ENCODE data around the gene MICALL1. TPM values are rescaled to one million over a fixed set of nuclear protein-coding genes. Genes with fewer than 3 reads are reported as not detected.

The MICALL1 gene
- total RNA-seq, 1 experiment from 2014 or later = 47.2 TPM

DNA sequence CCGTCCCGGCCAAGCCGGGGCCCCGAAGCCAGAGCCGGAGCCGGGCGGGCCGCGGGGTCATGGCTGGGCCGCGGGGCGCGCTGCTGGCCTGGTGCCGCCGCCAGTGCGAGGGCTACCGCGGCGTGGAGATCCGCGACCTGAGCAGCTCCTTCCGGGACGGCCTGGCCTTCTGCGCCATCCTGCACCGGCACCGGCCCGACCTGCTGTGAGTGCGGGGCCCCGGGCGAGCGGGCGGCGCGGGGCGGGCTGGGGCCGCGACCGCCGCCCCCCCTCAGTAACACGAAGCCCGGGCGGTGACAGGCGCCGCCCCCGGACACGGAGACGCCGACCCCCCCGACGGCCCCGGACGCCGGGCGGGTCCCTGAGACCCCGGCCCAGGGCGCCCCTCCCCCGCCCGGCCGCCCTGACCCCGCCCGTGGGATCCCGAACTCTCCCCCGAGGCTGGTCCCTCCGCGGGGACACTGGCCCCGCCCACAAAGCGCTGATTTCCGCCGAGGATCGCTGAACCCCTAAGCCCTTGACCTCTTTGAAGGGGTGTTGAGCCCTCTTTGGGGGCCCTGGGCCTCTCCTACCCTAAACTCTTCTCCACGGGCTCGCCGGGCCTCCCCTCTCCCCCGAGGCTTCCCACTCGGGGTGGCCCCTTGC, 389 bp downstream of the MICALL1 start:
- peak; percentile 49 for DNase-seq (ENCODE audit: low spot score)
- Mint-ChIP-seq H3K36me3 (no peaks in the 10 kb centered on the region), H3K9me3 (no peaks in the 10 kb centered on the region), H3K27me3 (ENCODE audit: low read depth) (no peaks in the 10 kb centered on the region), H3K4me3 (peak overlapping the region; percentile 76), H3K4me1 (peaks cover 41% of the 10 kb centered on the region), H3K27ac (no peak overlapping the region)
- 0 out of 2 replicates have a peak, but pooled peaks have one; percentile 1 for ATAC-seq
- ChIA-PET CTCF (interaction anchor here (0.6 to 3.2 kb wide), 13 partner anchors 8 to 89 kb away, joined by 3 to 20 read pairs (median 7); partner anchors contain the start of genes C22orf23 and POLR2F), POLR2A (interaction anchor here (0.6 to 1.8 kb wide), 3 partner anchors 10 to 128 kb away, joined by 3 to 10 read pairs (median 4); no protein-coding TSS in a partner anchor)
- TF ChIP-seq ATF1 (CRISPR knock-in tag; IDR thresholded peaks at IDR 0.05) (no peak), ESRRA (CRISPR knock-in tag; IDR thresholded peaks at IDR 0.05; ENCODE audit: borderline replicate concordance) (0 out of 2 replicates have a peak, but pooled peaks have one; percentile 28)

DNA sequence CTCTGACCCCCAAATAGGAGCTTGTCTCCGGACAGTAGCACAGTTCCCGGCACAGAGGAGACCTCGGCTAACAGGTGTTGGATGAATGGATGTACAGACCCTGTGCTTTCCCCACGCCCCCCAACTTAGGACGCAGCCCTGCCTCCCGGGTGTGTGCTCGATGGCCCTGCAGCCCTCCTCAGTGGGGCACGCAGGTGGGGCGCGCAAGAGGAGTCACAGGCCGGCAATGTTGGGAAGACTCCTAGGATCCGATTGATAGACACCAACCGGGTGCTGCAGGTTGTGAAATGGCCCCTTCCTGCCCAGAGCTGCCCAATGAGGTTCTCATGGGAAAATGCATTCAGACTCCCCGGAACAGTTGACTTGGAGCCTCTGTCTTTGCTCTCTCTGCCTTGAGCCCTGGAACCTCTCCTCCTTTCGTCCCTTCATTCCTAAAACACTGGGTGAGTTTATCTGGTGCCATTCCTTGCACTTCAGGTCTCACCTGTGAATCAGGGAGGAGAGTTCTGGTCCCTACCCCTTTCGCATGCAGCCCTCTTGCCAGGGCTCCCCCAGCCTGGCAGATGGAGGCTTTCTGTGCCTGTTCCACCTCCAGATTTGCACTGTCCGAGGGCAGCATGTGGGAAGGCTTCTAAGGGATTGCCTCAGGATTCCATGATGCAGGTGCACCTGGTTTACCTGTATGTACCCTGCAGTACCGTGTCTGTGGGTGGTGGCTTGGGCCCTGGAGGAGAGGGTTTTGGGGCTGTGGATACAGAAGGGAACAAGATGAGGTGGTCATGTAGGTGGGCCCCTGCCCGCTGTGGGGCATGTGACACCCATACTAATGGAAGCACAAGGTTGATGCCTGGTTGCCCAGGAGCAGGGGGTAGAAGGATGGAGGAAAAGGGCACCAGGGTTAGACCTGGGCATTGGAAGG, 1.2 kb downstream of the MICALL1 start:
- H3K27ac Mint-ChIP-seq = peak overlapping the region; percentile 19; the same call in 1 of the 2 replicates
- ChIA-PET POLR2A (no interaction called here), CTCF (interaction anchor here (2.0 to 3.2 kb wide), 4 partner anchors 15 to 90 kb away, joined by 7 to 13 read pairs (median 10); no protein-coding TSS in a partner anchor)
- no peak for DNase-seq (ENCODE audit: low spot score)
- H3K27me3 Mint-ChIP-seq (ENCODE audit: low read depth) = no peaks in the 10 kb centered on the region
- peak overlapping the region; percentile 76 for H3K4me3 Mint-ChIP-seq
- peaks cover 49% of the 10 kb centered on the region for H3K4me1 Mint-ChIP-seq
- 0 out of 2 replicates have a peak, but pooled peaks cover 2% of the 10 kb centered on the region for H3K36me3 Mint-ChIP-seq
- TF ChIP-seq, protein P1, sequence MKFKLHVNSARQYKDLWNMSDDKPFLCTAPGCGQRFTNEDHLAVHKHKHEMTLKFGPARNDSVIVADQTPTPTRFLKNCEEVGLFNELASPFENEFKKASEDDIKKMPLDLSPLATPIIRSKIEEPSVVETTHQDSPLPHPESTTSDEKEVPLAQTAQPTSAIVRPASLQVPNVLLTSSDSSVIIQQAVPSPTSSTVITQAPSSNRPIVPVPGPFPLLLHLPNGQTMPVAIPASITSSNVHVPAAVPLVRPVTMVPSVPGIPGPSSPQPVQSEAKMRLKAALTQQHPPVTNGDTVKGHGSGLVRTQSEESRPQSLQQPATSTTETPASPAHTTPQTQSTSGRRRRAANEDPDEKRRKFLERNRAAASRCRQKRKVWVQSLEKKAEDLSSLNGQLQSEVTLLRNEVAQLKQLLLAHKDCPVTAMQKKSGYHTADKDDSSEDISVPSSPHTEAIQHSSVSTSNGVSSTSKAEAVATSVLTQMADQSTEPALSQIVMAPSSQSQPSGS (CRISPR knock-in tag; IDR thresholded peaks at IDR 0.05; ENCODE audit: borderline replicate concordance, low read depth) = no peak
- TF ChIP-seq, protein P2, sequence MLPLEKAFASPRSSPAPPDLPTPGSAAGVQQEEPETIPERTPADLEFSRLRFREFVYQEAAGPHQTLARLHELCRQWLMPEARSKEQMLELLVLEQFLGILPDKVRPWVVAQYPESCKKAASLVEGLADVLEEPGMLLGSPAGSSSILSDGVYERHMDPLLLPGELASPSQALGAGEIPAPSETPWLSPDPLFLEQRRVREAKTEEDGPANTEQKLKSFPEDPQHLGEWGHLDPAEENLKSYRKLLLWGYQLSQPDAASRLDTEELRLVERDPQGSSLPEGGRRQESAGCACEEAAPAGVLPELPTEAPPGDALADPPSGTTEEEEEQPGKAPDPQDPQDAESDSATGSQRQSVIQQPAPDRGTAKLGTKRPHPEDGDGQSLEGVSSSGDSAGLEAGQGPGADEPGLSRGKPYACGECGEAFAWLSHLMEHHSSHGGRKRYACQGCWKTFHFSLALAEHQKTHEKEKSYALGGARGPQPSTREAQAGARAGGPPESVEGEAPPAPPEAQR (CRISPR knock-in tag; IDR thresholded peaks at IDR 0.05) = no peak
- no peak for TF ChIP-seq ZNF232 (CRISPR knock-in tag; IDR thresholded peaks at IDR 0.05)
- H3K9me3 Mint-ChIP-seq = no peaks in the 10 kb centered on the region
- ATAC-seq = no peak

DNA sequence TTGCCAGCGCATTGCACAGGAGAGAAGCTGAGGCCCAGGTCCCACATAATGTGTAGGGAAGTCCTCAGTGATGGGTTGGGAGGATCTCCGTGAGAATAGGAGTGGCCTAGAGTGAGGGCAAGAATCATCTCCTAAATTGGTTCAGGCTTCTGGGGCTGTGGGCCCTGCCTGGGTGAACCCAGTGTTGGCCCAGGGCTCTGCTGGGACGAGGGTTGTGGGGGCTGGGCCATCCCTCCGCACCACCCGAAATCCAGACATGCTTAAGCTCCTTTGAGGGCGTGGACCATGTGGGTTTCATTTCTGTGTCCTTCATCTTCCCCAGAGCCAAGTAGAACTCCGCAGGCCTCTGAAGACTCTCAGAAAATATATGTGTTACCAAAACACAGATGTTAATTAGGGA, 3.7 kb downstream of the MICALL1 start:
- H3K4me3 Mint-ChIP-seq = no peak overlapping the region
- POLR2A ChIA-PET = no interaction called here
- H3K36me3 Mint-ChIP-seq = peaks cover 8% of the 10 kb centered on the region
- H3K27me3 Mint-ChIP-seq (ENCODE audit: low read depth) = no peaks in the 10 kb centered on the region
- peak overlapping the region; percentile 92 for H3K27ac Mint-ChIP-seq
- ATAC-seq (no peak), DNase-seq (ENCODE audit: low spot score) (no peak)
- CTCF ChIA-PET = interaction anchor here (1.6 kb wide), 1 partner anchor 46 kb away, joined by 6 read pairs; no protein-coding TSS in a partner anchor
- H3K4me1 Mint-ChIP-seq = peaks cover 49% of the 10 kb centered on the region
- H3K9me3 Mint-ChIP-seq = no peaks in the 10 kb centered on the region
- TF ChIP-seq MYBL2 (CRISPR knock-in tag; IDR thresholded peaks at IDR 0.05) (no peak), NR1H2 (CRISPR knock-in tag; IDR thresholded peaks at IDR 0.05) (no peak), ZNF121 (CRISPR knock-in tag; IDR thresholded peaks at IDR 0.05) (no peak), HMGA2 (CRISPR knock-in tag; IDR thresholded peaks at IDR 0.05) (no peak), IRF2 (CRISPR knock-in tag; IDR thresholded peaks at IDR 0.05; ENCODE audit: borderline replicate concordance, low read depth) (no peak), ZNF138 (CRISPR knock-in tag; conservative IDR thresholded peaks at IDR 0.05) (no peak), CREM (CRISPR knock-in tag; IDR thresholded peaks at IDR 0.05) (no peak), NFE2L1 (CRISPR knock-in tag; IDR thresholded peaks at IDR 0.05) (no peak), RORB (CRISPR knock-in tag; IDR thresholded peaks at IDR 0.05) (no peak), ATF1 (CRISPR knock-in tag; IDR thresholded peaks at IDR 0.05) (no peak)
- TF ChIP-seq, protein P3, sequence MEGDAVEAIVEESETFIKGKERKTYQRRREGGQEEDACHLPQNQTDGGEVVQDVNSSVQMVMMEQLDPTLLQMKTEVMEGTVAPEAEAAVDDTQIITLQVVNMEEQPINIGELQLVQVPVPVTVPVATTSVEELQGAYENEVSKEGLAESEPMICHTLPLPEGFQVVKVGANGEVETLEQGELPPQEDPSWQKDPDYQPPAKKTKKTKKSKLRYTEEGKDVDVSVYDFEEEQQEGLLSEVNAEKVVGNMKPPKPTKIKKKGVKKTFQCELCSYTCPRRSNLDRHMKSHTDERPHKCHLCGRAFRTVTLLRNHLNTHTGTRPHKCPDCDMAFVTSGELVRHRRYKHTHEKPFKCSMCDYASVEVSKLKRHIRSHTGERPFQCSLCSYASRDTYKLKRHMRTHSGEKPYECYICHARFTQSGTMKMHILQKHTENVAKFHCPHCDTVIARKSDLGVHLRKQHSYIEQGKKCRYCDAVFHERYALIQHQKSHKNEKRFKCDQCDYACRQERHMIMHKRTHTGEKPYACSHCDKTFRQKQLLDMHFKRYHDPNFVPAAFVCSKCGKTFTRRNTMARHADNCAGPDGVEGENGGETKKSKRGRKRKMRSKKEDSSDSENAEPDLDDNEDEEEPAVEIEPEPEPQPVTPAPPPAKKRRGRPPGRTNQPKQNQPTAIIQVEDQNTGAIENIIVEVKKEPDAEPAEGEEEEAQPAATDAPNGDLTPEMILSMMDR (IDR thresholded peaks at IDR 0.05) = no peak
- TF ChIP-seq, protein P4, sequence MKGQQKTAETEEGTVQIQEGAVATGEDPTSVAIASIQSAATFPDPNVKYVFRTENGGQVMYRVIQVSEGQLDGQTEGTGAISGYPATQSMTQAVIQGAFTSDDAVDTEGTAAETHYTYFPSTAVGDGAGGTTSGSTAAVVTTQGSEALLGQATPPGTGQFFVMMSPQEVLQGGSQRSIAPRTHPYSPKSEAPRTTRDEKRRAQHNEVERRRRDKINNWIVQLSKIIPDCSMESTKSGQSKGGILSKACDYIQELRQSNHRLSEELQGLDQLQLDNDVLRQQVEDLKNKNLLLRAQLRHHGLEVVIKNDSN (CRISPR knock-in tag; IDR thresholded peaks at IDR 0.05) = no peak
- TF ChIP-seq, protein P5, sequence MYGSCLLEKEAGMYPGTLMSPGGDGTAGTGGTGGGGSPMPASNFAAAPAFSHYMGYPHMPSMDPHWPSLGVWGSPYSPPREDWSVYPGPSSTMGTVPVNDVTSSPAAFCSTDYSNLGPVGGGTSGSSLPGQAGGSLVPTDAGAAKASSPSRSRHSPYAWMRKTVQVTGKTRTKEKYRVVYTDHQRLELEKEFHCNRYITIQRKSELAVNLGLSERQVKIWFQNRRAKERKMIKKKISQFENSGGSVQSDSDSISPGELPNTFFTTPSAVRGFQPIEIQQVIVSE (CRISPR knock-in tag; IDR thresholded peaks at IDR 0.05; ENCODE audit: borderline replicate concordance) = no peak
- TF ChIP-seq, protein P6, sequence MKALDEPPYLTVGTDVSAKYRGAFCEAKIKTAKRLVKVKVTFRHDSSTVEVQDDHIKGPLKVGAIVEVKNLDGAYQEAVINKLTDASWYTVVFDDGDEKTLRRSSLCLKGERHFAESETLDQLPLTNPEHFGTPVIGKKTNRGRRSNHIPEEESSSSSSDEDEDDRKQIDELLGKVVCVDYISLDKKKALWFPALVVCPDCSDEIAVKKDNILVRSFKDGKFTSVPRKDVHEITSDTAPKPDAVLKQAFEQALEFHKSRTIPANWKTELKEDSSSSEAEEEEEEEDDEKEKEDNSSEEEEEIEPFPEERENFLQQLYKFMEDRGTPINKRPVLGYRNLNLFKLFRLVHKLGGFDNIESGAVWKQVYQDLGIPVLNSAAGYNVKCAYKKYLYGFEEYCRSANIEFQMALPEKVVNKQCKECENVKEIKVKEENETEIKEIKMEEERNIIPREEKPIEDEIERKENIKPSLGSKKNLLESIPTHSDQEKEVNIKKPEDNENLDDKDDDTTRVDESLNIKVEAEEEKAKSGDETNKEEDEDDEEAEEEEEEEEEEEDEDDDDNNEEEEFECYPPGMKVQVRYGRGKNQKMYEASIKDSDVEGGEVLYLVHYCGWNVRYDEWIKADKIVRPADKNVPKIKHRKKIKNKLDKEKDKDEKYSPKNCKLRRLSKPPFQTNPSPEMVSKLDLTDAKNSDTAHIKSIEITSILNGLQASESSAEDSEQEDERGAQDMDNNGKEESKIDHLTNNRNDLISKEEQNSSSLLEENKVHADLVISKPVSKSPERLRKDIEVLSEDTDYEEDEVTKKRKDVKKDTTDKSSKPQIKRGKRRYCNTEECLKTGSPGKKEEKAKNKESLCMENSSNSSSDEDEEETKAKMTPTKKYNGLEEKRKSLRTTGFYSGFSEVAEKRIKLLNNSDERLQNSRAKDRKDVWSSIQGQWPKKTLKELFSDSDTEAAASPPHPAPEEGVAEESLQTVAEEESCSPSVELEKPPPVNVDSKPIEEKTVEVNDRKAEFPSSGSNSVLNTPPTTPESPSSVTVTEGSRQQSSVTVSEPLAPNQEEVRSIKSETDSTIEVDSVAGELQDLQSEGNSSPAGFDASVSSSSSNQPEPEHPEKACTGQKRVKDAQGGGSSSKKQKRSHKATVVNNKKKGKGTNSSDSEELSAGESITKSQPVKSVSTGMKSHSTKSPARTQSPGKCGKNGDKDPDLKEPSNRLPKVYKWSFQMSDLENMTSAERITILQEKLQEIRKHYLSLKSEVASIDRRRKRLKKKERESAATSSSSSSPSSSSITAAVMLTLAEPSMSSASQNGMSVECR (CRISPR knock-in tag; IDR thresholded peaks at IDR 0.05; ENCODE audit: borderline replicate concordance) = no peak

All from WTC11 (cell line).